ENCODE measurements around the gene APOL1.
"Not testable (repeated sequence)": the region's sequence is repeated elsewhere in the genome, so short reads cannot be mapped to it uniquely, and the experiment has no call there.

The APOL1 gene

GRCh38 chr22:36227396-36227795 lies 25.5 kb upstream of the APOL1 start:
- Histone ChIP-seq H3K4me3 (ENCODE audit: low read length) (no peak overlapping the region), H3K4me1 (ENCODE audit: control insufficient read depth, low read depth, low read length) (no peaks in the 10 kb centered on the region), H3K27ac (ENCODE audit: low read length) (no peak overlapping the region), H3K9ac (ENCODE audit: low read length) (no peak overlapping the region), H3K27me3 (ENCODE audit: control insufficient read depth, insufficient read depth, low read length) (no peaks in the 10 kb centered on the region), H3K9me3 (ENCODE audit: control insufficient read depth, low read depth, low read length) (no peaks in the 10 kb centered on the region), H3K36me3 (ENCODE audit: control insufficient read depth, low read depth, low read length) (peaks cover 5% of the 10 kb centered on the region)

GRCh38 chr22:36227806-36228205 lies 25.1 kb upstream of the APOL1 start:
- no peak overlapping the region for H3K9ac ChIP-seq (ENCODE audit: low read length)
- H3K27me3 ChIP-seq (ENCODE audit: control insufficient read depth, insufficient read depth, low read length), result no peaks in the 10 kb centered on the region
- no peaks in the 10 kb centered on the region for H3K9me3 ChIP-seq (ENCODE audit: control insufficient read depth, low read depth, low read length)
- no peak overlapping the region for H3K27ac ChIP-seq (ENCODE audit: low read length)
- H3K36me3 ChIP-seq (ENCODE audit: control insufficient read depth, low read depth, low read length), result peaks cover 5% of the 10 kb centered on the region
- no peaks in the 10 kb centered on the region for H3K4me1 ChIP-seq (ENCODE audit: control insufficient read depth, low read depth, low read length)
- no peak overlapping the region for H3K4me3 ChIP-seq (ENCODE audit: low read length)

GRCh38 chr22:36228369-36228768 lies 24.6 kb upstream of the APOL1 start:
- H3K4me3 ChIP-seq (ENCODE audit: low read length); H3K36me3 ChIP-seq (ENCODE audit: control insufficient read depth, low read depth, low read length); H3K9ac ChIP-seq (ENCODE audit: low read length); H3K27ac ChIP-seq (ENCODE audit: low read length); H3K4me1 ChIP-seq (ENCODE audit: control insufficient read depth, low read depth, low read length); H3K9me3 ChIP-seq (ENCODE audit: control insufficient read depth, low read depth, low read length); H3K27me3 ChIP-seq (ENCODE audit: control insufficient read depth, insufficient read depth, low read length): not testable (repeated sequence)

- peaks cover 8% of the 10 kb centered on the region for H3K36me3 ChIP-seq (ENCODE audit: control insufficient read depth, low read depth, low read length)
- H3K27ac ChIP-seq (ENCODE audit: low read length), result no peak overlapping the region
- no peak overlapping the region for H3K4me3 ChIP-seq (ENCODE audit: low read length)
- no peak overlapping the region for H3K9ac ChIP-seq (ENCODE audit: low read length)
- no peaks in the 10 kb centered on the region for H3K4me1 ChIP-seq (ENCODE audit: control insufficient read depth, low read depth, low read length)
- no peaks in the 10 kb centered on the region for H3K27me3 ChIP-seq (ENCODE audit: control insufficient read depth, insufficient read depth, low read length)
- H3K9me3 ChIP-seq (ENCODE audit: control insufficient read depth, low read depth, low read length), result no peaks in the 10 kb centered on the region
These were observed 24.0 kb upstream of the APOL1 start for GRCh38 chr22:36228944-36229343.

- not testable (repeated sequence) for H3K27ac ChIP-seq (ENCODE audit: low read length); H3K27me3 ChIP-seq (ENCODE audit: control insufficient read depth, insufficient read depth, low read length); H3K4me1 ChIP-seq (ENCODE audit: control insufficient read depth, low read depth, low read length); H3K9ac ChIP-seq (ENCODE audit: low read length); H3K4me3 ChIP-seq (ENCODE audit: low read length); H3K36me3 ChIP-seq (ENCODE audit: control insufficient read depth, low read depth, low read length); H3K9me3 ChIP-seq (ENCODE audit: control insufficient read depth, low read depth, low read length)
These were observed 23.3 kb upstream of the APOL1 start for GRCh38 chr22:36229649-36230048.

- not testable (repeated sequence) for H3K4me1 ChIP-seq (ENCODE audit: control insufficient read depth, low read depth, low read length); H3K27me3 ChIP-seq (ENCODE audit: control insufficient read depth, insufficient read depth, low read length); H3K27ac ChIP-seq (ENCODE audit: low read length); H3K36me3 ChIP-seq (ENCODE audit: control insufficient read depth, low read depth, low read length); H3K4me3 ChIP-seq (ENCODE audit: low read length); H3K9me3 ChIP-seq (ENCODE audit: control insufficient read depth, low read depth, low read length); H3K9ac ChIP-seq (ENCODE audit: low read length)
These were observed 21.9 kb upstream of the APOL1 start for GRCh38 chr22:36231051-36231450.

- no peak overlapping the region for H3K9ac ChIP-seq (ENCODE audit: low read length)
- H3K4me3 ChIP-seq (ENCODE audit: low read length), result no peak overlapping the region
- H3K27me3 ChIP-seq (ENCODE audit: control insufficient read depth, insufficient read depth, low read length), result no peaks in the 10 kb centered on the region
- H3K9me3 ChIP-seq (ENCODE audit: control insufficient read depth, low read depth, low read length), result no peaks in the 10 kb centered on the region
- H3K4me1 ChIP-seq (ENCODE audit: control insufficient read depth, low read depth, low read length), result no peaks in the 10 kb centered on the region
- H3K36me3 ChIP-seq (ENCODE audit: control insufficient read depth, low read depth, low read length), result peaks cover 5% of the 10 kb centered on the region
- no peak overlapping the region for H3K27ac ChIP-seq (ENCODE audit: low read length)
These were observed 20.1 kb upstream of the APOL1 start for GRCh38 chr22:36232715-36233401.

- Histone ChIP-seq H3K27me3 (ENCODE audit: control insufficient read depth, insufficient read depth, low read length) (no peaks in the 10 kb centered on the region), H3K9ac (ENCODE audit: low read length) (no peak overlapping the region), H3K27ac (ENCODE audit: low read length) (no peak overlapping the region), H3K36me3 (ENCODE audit: control insufficient read depth, low read depth, low read length) (peaks cover 3% of the 10 kb centered on the region), H3K9me3 (ENCODE audit: control insufficient read depth, low read depth, low read length) (no peaks in the 10 kb centered on the region), H3K4me3 (ENCODE audit: low read length) (no peak overlapping the region), H3K4me1 (ENCODE audit: control insufficient read depth, low read depth, low read length) (peaks cover 4% of the 10 kb centered on the region)
These were observed 19.1 kb upstream of the APOL1 start for GRCh38 chr22:36233796-36234195.

- Histone ChIP-seq H3K4me3 (ENCODE audit: low read length) (no peak overlapping the region), H3K9me3 (ENCODE audit: control insufficient read depth, low read depth, low read length) (no peaks in the 10 kb centered on the region), H3K36me3 (ENCODE audit: control insufficient read depth, low read depth, low read length) (peaks cover 3% of the 10 kb centered on the region), H3K9ac (ENCODE audit: low read length) (no peak overlapping the region), H3K27me3 (ENCODE audit: control insufficient read depth, insufficient read depth, low read length) (no peaks in the 10 kb centered on the region), H3K27ac (ENCODE audit: low read length) (no peak overlapping the region), H3K4me1 (ENCODE audit: control insufficient read depth, low read depth, low read length) (peaks cover 8% of the 10 kb centered on the region)
These were observed 18.7 kb upstream of the APOL1 start for GRCh38 chr22:36234213-36234612.

GRCh38 chr22:36234919-36235318 lies 18.0 kb upstream of the APOL1 start:
- no peaks in the 10 kb centered on the region for H3K9me3 ChIP-seq (ENCODE audit: control insufficient read depth, low read depth, low read length)
- H3K36me3 ChIP-seq (ENCODE audit: control insufficient read depth, low read depth, low read length), result peaks cover 3% of the 10 kb centered on the region
- H3K27me3 ChIP-seq (ENCODE audit: control insufficient read depth, insufficient read depth, low read length), result no peaks in the 10 kb centered on the region
- H3K4me1 ChIP-seq (ENCODE audit: control insufficient read depth, low read depth, low read length), result peaks cover 15% of the 10 kb centered on the region
- H3K9ac ChIP-seq (ENCODE audit: low read length), result no peak overlapping the region
- no peak overlapping the region for H3K4me3 ChIP-seq (ENCODE audit: low read length)
- no peak overlapping the region for H3K27ac ChIP-seq (ENCODE audit: low read length)

GRCh38 chr22:36235585-36235984 lies 17.3 kb upstream of the APOL1 start:
- Histone ChIP-seq H3K27me3 (ENCODE audit: control insufficient read depth, insufficient read depth, low read length) (no peaks in the 10 kb centered on the region), H3K36me3 (ENCODE audit: control insufficient read depth, low read depth, low read length) (peaks cover 3% of the 10 kb centered on the region), H3K9me3 (ENCODE audit: control insufficient read depth, low read depth, low read length) (no peaks in the 10 kb centered on the region), H3K4me1 (ENCODE audit: control insufficient read depth, low read depth, low read length) (peaks cover 15% of the 10 kb centered on the region), H3K9ac (ENCODE audit: low read length) (no peak overlapping the region), H3K4me3 (ENCODE audit: low read length) (no peak overlapping the region), H3K27ac (ENCODE audit: low read length) (no peak overlapping the region)

GRCh38 chr22:36236388-36237319 lies 16.3 kb upstream of the APOL1 start:
- Histone ChIP-seq H3K4me3 (ENCODE audit: low read length) (no peak overlapping the region), H3K27me3 (ENCODE audit: control insufficient read depth, insufficient read depth, low read length) (no peaks in the 10 kb centered on the region), H3K36me3 (ENCODE audit: control insufficient read depth, low read depth, low read length) (peaks cover 3% of the 10 kb centered on the region), H3K4me1 (ENCODE audit: control insufficient read depth, low read depth, low read length) (peaks cover 15% of the 10 kb centered on the region), H3K27ac (ENCODE audit: low read length) (no peak overlapping the region), H3K9me3 (ENCODE audit: control insufficient read depth, low read depth, low read length) (no peaks in the 10 kb centered on the region), H3K9ac (ENCODE audit: low read length) (no peak overlapping the region)

Data from iPS-18a (cell line).